Thoracic aorta (tissue), 2 donors: ENCODE data around the gene TMEM115. TPM values are rescaled to one million over a fixed set of nuclear protein-coding genes. Genes with fewer than 3 reads are reported as not detected.
A peak's percentile ranks its signal among the peaks of the same experiment; 100 is the strongest.

Source experiments
- ATAC-seq: fragments of 150-250 bp; one replicate; pipeline ENCODE4 v1.8.0; 2017; ENCODE audit warnings: low read depth; ENCODE audit not compliant: insufficient number of reproducible peaks, low FRiP score
- DNase-seq: peaks from one replicate; pipeline ENCODE4 v3.0.0-alpha.2; 2020; ENCODE audit warnings: low spot score
- H3K27ac ChIP-seq, 2 donors: fragments of 200-600 bp; sonication (generic); 1 replicate in 1 of 2; 2 replicates in 1 of 2; pipeline ENCODE4 v1.5.1; 2016; ENCODE audit warnings: mild to moderate bottlenecking in 2 of 2, moderate library complexity in 2 of 2
- H3K27me3 ChIP-seq: fragments of 200-600 bp; sonication (generic); replicated peaks from 2 replicates; pipeline ENCODE4 v1.6.0; 2016; ENCODE audit warnings: mild to moderate bottlenecking; ENCODE audit not compliant: insufficient read depth
- H3K36me3 ChIP-seq: fragments of 200-600 bp; sonication (generic); one replicate; pipeline ENCODE4 v1.5.1; 2016
- H3K4me1 ChIP-seq, 2 donors: fragments of 200-600 bp; sonication (generic); 1 replicate in 1 of 2; 2 replicates in 1 of 2; pipeline versions ENCODE4 v1.5.1 to v1.6.0; 2016; ENCODE audit warnings: low read depth in 2 of 2, mild to moderate bottlenecking in 1 of 2; ENCODE audit not compliant: control insufficient read depth in 1 of 2
- H3K4me3 ChIP-seq: fragments of 200-600 bp; sonication (generic); 2 replicates; pipeline ENCODE4 v1.5.1; 2016; ENCODE audit warnings: mild to moderate bottlenecking
- H3K9me3 ChIP-seq: fragments of 200-600 bp; sonication (generic); 2 replicates; pipeline ENCODE4 v1.5.1; 2016
- total RNA-seq, 2 donors: library from RNA; depleted of rRNA; stranded (reverse); fragments of >200 nt; gene quantifications; one replicate each; pipeline versions ENCODE4 v1.1.0 to v1.2.3, GENCODE V29; 2016
- TF ChIP-seq, protein P1 (sequence below): fragments of 200-600 bp; sonication (generic); IDR thresholded peaks from one replicate; pipeline ENCODE4 v1.5.1; 2019; ENCODE audit warnings: antibody characterized with exemption

The TMEM115 gene
- total RNA-seq, 2 donors from 2014 or later: 55.0 to 57.7 TPM

DNA sequence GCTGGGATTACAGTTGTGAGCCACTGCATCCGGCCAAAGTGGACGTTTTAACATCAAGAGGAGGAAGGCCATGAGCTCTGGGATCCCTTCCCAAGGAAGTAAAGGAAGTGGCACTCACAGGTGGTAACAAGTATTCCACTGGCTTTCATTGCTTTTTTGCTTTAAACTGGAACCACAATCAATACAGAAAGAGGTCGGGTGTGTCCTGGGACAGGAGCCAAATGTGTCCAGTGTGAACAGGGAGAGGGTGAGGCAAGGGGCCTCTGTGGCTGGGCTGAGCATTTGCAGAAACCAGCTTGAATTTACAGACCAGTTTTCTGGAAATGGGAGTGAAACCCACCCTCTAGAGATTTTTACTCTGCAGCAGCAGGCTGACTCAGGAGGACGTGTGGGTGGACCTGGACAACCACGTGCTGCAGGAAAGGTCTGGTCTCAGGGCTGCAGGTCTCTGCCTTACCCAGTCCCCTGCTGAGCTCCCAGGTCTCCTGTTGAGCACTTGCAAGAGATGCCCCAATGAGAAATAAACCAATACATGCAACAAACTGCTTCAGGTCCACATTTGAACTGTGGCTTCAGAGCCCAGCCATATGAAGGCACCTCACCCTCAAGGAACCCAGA, 42.8 kb upstream of the TMEM115 start:
- H3K36me3 ChIP-seq: no peaks in the 10 kb centered on the region
- no peak overlapping the region for H3K4me3 ChIP-seq
- TF ChIP-seq, protein P1, sequence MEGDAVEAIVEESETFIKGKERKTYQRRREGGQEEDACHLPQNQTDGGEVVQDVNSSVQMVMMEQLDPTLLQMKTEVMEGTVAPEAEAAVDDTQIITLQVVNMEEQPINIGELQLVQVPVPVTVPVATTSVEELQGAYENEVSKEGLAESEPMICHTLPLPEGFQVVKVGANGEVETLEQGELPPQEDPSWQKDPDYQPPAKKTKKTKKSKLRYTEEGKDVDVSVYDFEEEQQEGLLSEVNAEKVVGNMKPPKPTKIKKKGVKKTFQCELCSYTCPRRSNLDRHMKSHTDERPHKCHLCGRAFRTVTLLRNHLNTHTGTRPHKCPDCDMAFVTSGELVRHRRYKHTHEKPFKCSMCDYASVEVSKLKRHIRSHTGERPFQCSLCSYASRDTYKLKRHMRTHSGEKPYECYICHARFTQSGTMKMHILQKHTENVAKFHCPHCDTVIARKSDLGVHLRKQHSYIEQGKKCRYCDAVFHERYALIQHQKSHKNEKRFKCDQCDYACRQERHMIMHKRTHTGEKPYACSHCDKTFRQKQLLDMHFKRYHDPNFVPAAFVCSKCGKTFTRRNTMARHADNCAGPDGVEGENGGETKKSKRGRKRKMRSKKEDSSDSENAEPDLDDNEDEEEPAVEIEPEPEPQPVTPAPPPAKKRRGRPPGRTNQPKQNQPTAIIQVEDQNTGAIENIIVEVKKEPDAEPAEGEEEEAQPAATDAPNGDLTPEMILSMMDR: no peak
- no peaks in the 10 kb centered on the region for H3K9me3 ChIP-seq
- no peaks in the 10 kb centered on the region for H3K4me1 ChIP-seq
- DNase-seq (no peak), ATAC-seq (no peak)
- H3K27me3 ChIP-seq: no peaks in the 10 kb centered on the region
- H3K27ac ChIP-seq: no peak overlapping the region

DNA sequence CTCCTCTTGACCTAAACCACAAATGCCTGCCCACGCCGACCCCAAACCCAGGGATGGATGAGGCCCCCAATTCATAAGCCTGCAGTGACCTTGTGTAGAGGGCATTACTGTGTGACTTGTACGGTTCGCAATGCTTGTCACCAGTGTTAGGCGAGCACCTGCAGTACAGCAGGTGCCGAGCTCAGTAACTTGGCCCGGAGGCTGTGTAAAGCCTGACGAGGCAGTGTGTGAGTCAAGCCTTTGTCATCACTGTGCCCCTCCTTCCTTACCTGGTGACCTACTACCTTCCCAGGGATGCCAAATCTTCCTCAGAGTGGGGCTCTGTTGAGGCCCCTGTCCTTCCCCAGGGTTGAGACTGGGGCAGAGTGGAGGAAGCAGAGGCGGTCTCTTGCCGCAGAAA, 37.2 kb upstream of the TMEM115 start:
- Histone ChIP-seq H3K9me3 (no peaks in the 10 kb centered on the region), H3K4me3 (no peak overlapping the region), H3K27me3 (no peaks in the 10 kb centered on the region), H3K4me1 (peaks cover 0 to 15% of the 10 kb centered on the region in 2 donors), H3K27ac (no peak overlapping the region), H3K36me3 (no peaks in the 10 kb centered on the region)
- DNase-seq (no peak), ATAC-seq (no peak)
- TF ChIP-seq, protein P1: no peak

DNA sequence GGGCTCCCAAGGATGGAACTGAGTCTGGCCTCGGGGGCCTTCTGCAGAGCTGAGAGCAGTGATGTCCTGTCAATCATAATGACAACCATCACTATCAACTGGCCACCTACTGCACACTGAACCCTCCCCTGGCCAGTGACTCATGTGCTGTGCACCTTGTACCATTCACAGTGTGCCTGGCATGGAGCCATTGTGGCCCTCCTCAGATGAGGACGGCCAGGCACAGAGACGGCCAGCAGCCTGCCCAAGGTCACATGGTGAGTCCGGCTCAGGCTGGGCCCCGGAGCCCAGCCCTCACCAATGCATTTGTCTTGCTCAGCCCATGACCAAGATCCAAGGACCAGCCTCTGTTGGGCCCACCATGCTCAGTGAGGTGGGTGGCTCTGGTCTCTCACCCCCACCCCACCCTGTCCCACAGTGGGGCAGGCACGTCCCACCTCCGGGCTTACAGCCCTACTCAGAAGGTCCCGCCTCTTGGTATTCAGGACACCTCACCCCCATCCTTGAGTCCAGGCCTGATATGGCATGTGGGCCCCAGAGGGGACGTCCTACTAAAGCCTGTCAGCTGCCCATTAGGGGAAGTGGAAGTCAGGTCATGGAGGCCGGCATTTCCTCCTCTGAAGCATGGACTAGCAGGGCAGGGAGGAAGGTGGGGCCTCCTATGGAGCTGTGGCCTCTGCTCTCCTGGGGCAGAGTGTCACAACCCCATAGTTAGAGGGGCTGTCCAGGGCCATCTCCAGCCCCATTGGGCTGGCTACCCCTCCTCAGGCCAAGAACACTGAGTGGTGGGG, 35.9 kb upstream of the TMEM115 start:
- Histone ChIP-seq H3K36me3 (no peaks in the 10 kb centered on the region), H3K4me3 (no peak overlapping the region), H3K9me3 (no peaks in the 10 kb centered on the region), H3K27me3 (no peaks in the 10 kb centered on the region), H3K4me1 (peaks cover 10 to 27% of the 10 kb centered on the region in 2 donors), H3K27ac (no peak overlapping the region)
- ATAC-seq (no peak), DNase-seq (no peak)
- TF ChIP-seq, protein P1: no peak

DNA sequence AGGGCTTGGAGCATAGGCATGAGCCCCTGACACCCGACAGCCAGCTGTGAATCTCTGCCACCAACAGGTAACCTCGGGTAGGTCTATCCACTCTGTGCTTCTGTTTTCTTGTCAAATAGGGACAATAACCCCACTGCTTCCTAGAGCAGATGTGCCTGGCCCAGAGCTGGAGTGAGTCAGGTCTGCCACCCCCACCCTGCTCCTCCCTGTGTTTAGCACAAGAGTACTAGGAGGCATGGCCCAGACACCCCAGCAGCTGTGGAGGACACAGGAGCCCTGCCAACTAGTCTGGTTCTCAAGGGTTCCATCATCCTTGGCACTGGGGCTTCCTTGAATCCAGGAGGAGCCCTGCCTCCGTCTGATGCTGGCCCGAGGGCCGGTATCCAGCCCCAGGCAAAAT, 33.7 kb upstream of the TMEM115 start:
- TF ChIP-seq, protein P1: no peak
- Histone ChIP-seq H3K4me3 (no peak overlapping the region), H3K4me1 (peaks cover 10 to 34% of the 10 kb centered on the region in 2 donors), H3K27ac (peak overlapping the region in 1 of 2 donors; percentile 11), H3K27me3 (no peaks in the 10 kb centered on the region), H3K36me3 (no peaks in the 10 kb centered on the region), H3K9me3 (no peaks in the 10 kb centered on the region)
- DNase-seq: no peak
- ATAC-seq: no peak

DNA sequence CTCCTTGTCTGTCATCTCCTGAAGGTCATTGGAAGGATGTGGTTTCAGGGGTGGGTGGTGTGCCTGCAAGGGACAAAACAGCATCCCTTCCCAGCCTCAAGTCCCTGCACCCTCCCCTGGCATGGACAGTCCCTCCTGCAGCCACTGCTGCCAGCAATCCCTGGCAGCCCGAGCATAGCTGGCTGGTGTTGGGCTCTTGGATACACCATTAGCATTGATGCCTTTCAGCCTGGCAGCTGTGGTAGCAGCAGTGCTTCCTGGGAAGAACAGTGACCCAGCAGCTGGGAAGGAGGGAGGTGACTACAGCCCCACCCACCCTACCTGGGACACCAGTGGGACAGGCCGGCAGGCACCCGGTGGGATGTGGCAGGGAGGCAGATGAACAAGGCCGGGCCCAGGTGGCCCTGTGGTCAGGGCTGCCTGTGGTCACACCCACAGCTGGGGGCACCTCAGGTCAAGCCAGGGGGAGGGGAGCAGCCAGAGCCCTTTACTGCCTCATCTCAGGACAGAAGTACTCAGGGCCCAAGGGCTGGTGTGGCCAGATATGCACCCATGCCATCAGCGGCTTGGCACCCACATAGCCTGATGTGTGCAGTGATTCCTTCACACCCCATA, 32.9 kb upstream of the TMEM115 start:
- Histone ChIP-seq H3K27ac (peak overlapping the region; percentile 11 to 20), H3K4me3 (no peak overlapping the region), H3K9me3 (no peaks in the 10 kb centered on the region), H3K36me3 (no peaks in the 10 kb centered on the region), H3K27me3 (no peaks in the 10 kb centered on the region), H3K4me1 (peaks cover 10 to 34% of the 10 kb centered on the region in 2 donors)
- ATAC-seq (no peak), DNase-seq (no peak)
- TF ChIP-seq, protein P1: no peak
